NCI-H146 treated with DMSO at 0.1 percent for 48 hours (cell line): ENCODE measurements around the gene MAMDC4.

ENCODE experiments used
- DNase-seq: peaks from one replicate; lab custom pipeline; 2025; ENCODE audit not compliant: unreplicated experiment; lab: John Stamatoyannopoulos, UW

MAMDC4 gene

GRCh38 chr9:136885950-136886578, 33.9 kb downstream of the MAMDC4 start, which contains the start of gene TRAF2:
TRAF2 (plus strand) TSS chr9:136886516; CDS start chr9:136898741, 12,225 bp downstream.
- peak; percentile 76 for DNase-seq

- no peak for DNase-seq
Observed at GRCh38 chr9:136886610-136887597, 34.8 kb downstream of the MAMDC4 start.

GRCh38 chr9:136888454-136888853, 36.3 kb downstream of the MAMDC4 start:
- DNase-seq, result no peak

GRCh38 chr9:136889858-136890257, 37.7 kb downstream of the MAMDC4 start:
- no peak for DNase-seq

GRCh38 chr9:136890661-136891060, 38.5 kb downstream of the MAMDC4 start:
- DNase-seq, result no peak

- DNase-seq, result no peak
Observed at GRCh38 chr9:136896027-136896426, 43.9 kb downstream of the MAMDC4 start.

- DNase-seq, result no peak
Observed at GRCh38 chr9:136898483-136899100, 46.4 kb downstream of the MAMDC4 start.

GRCh38 chr9:136899196-136899595, 47.0 kb downstream of the MAMDC4 start:
- no peak for DNase-seq

GRCh38 chr9:136900556-136900955, 48.4 kb downstream of the MAMDC4 start:
- no peak for DNase-seq

GRCh38 chr9:136900988-136901515, 48.9 kb downstream of the MAMDC4 start:
- DNase-seq, result no peak

GRCh38 chr9:136901516-136902258, 49.5 kb downstream of the MAMDC4 start:
- no peak for DNase-seq

- no peak for DNase-seq
Observed at GRCh38 chr9:136902259-136902821, 50.2 kb downstream of the MAMDC4 start.

GRCh38 chr9:136903041-136903554, 51.0 kb downstream of the MAMDC4 start:
- no peak for DNase-seq

- DNase-seq, result no peak
Observed at GRCh38 chr9:136906266-136906665, 54.1 kb downstream of the MAMDC4 start.

- no peak for DNase-seq
Observed at GRCh38 chr9:136907011-136907914, 55.1 kb downstream of the MAMDC4 start.
